ENCODE results near the gene EVC2.

- TF ChIP-seq, protein P1, sequence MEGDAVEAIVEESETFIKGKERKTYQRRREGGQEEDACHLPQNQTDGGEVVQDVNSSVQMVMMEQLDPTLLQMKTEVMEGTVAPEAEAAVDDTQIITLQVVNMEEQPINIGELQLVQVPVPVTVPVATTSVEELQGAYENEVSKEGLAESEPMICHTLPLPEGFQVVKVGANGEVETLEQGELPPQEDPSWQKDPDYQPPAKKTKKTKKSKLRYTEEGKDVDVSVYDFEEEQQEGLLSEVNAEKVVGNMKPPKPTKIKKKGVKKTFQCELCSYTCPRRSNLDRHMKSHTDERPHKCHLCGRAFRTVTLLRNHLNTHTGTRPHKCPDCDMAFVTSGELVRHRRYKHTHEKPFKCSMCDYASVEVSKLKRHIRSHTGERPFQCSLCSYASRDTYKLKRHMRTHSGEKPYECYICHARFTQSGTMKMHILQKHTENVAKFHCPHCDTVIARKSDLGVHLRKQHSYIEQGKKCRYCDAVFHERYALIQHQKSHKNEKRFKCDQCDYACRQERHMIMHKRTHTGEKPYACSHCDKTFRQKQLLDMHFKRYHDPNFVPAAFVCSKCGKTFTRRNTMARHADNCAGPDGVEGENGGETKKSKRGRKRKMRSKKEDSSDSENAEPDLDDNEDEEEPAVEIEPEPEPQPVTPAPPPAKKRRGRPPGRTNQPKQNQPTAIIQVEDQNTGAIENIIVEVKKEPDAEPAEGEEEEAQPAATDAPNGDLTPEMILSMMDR (IDR thresholded peaks at IDR 0.05), result no peak
- TF ChIP-seq POLR2A (IDR thresholded peaks at IDR 0.05), result no peak
- no peak for TF ChIP-seq POLR2AphosphoS5 (IDR thresholded peaks at IDR 0.05)
Observed at GRCh38 chr4:5656415-5656814, 51.9 kb downstream of the EVC2 start.
